GM20000 (cell line): Measurements from ENCODE around the gene SMCO2.

Experiments used
- DNase-seq: peaks from one replicate; pipeline ENCODE4 v3.0.0; 2012; ENCODE audit warnings: low spot score
- CTCF ChIP-seq: IDR thresholded peaks from 2 replicates; pipeline ENCODE4 v1.5.1; 2012; ENCODE audit warnings: mild to moderate bottlenecking, control low read depth; ENCODE audit errors: extremely low read depth, missing control alignments

SMCO2 gene

GRCh38 chr12:27446436-27446835 is at the start of gene SMCO2:
Gene SMCO2 (plus strand): TSS chr12:27446736. CDS start chr12:27470632, 23,896 bp downstream.
- TF ChIP-seq CTCF, result no peak
- no peak for DNase-seq

- no peak for DNase-seq
- no peak for TF ChIP-seq CTCF
Observed at GRCh38 chr12:27398466-27398865, 48.1 kb upstream of the SMCO2 start.

GRCh38 chr12:27399074-27399473 is 47.5 kb upstream of the SMCO2 start:
- TF ChIP-seq CTCF, result no peak
- no peak for DNase-seq

GRCh38 chr12:27400856-27401354 is 45.6 kb upstream of the SMCO2 start:
- DNase-seq, result no peak
- no peak for TF ChIP-seq CTCF

- no peak for TF ChIP-seq CTCF
- no peak for DNase-seq
Observed at GRCh38 chr12:27412047-27412446, 34.5 kb upstream of the SMCO2 start.

GRCh38 chr12:27422697-27423096 is 23.8 kb upstream of the SMCO2 start:
- TF ChIP-seq CTCF, result no peak
- no peak for DNase-seq

GRCh38 chr12:27424631-27425230 is 21.8 kb upstream of the SMCO2 start:
- DNase-seq, result peak; percentile 22

More at GRCh38 chr12:27424631-27425230, 21.8 kb upstream of the SMCO2 start:
- no peak for TF ChIP-seq CTCF
